Endodermal cell (in vitro differentiated cells): Measurements from ENCODE around the gene PRKCZ. TPM values are rescaled to one million over a fixed set of nuclear protein-coding genes. Genes with fewer than 3 reads are reported as not detected.
"Not testable (repeated sequence)": the region's sequence is repeated elsewhere in the genome, so short reads cannot be mapped to it uniquely, and the experiment has no call there.

ENCODE experiments used
- DNase-seq: peaks from one replicate; pipeline ENCODE4 v3.0.0-alpha.2; 2017
- H3K27ac ChIP-seq: 2 replicates; pipeline ENCODE4 v1.5.1; 2013; ENCODE audit warnings: mild to moderate bottlenecking, low read depth, low read length, moderate library complexity
- H3K27me3 ChIP-seq: 2 replicates; pipeline ENCODE4 v1.6.1; 2013; ENCODE audit warnings: mild to moderate bottlenecking, low read length, moderate library complexity; ENCODE audit not compliant: insufficient read depth, control insufficient read depth, poor library complexity, severe bottlenecking
- H3K36me3 ChIP-seq: 2 replicates; pipeline ENCODE4 v1.7.0; 2013; ENCODE audit warnings: mild to moderate bottlenecking, low read length, moderate library complexity; ENCODE audit not compliant: control insufficient read depth, insufficient read depth
- H3K4me1 ChIP-seq: one replicate; pipeline ENCODE4 v1.7.0; 2013; ENCODE audit warnings: low read length; ENCODE audit not compliant: control insufficient read depth, insufficient read depth
- H3K4me3 ChIP-seq: 2 replicates; pipeline ENCODE4 v1.5.1; 2013; ENCODE audit warnings: mild to moderate bottlenecking, low read length, moderate library complexity
- H3K9ac ChIP-seq: 2 replicates; pipeline ENCODE4 v1.6.1; 2013; ENCODE audit warnings: mild to moderate bottlenecking, low read length, moderate library complexity; ENCODE audit not compliant: poor library complexity, severe bottlenecking; ENCODE audit errors: extremely low read depth
- H3K9me3 ChIP-seq: 2 replicates; pipeline ENCODE4 v1.6.1; 2013; ENCODE audit warnings: mild to moderate bottlenecking, low read length, moderate library complexity; ENCODE audit not compliant: control insufficient read depth
- H3K27ac Mint-ChIP-seq: 2 replicates; pipeline ENCODE4 v1.8.0; 2020; ENCODE audit warnings: mixed read lengths
- H3K27me3 Mint-ChIP-seq: 2 replicates; pipeline ENCODE4 v1.8.0; 2021; ENCODE audit warnings: mild to moderate bottlenecking, mixed read lengths; ENCODE audit not compliant: insufficient read depth
- H3K36me3 Mint-ChIP-seq: 2 replicates; pipeline ENCODE4 v1.8.0; 2020; ENCODE audit warnings: low read depth, mixed read lengths
- H3K4me1 Mint-ChIP-seq: 2 replicates; pipeline ENCODE4 v1.8.0; 2020; ENCODE audit warnings: mixed read lengths
- H3K4me3 Mint-ChIP-seq: 2 replicates; pipeline ENCODE4 v1.8.0; 2020; ENCODE audit warnings: mild to moderate bottlenecking, moderate library complexity, mixed read lengths
- H3K9me3 Mint-ChIP-seq: 2 replicates; pipeline ENCODE4 v1.8.0; 2020; ENCODE audit warnings: mild to moderate bottlenecking, mixed read lengths
- WGBS, 2 experiments: methylation state at CpG; one replicate each; pipeline versions ENCODE4 v1.1.5 to v1.1.7; 2013; ENCODE audit warnings: missing lambda C conversion rate in 2 of 2, mixed read lengths in 1 of 2; ENCODE audit not compliant: insufficient coverage in 1 of 2, insufficient read length in 1 of 2; 5-methylcytosine and 5-hydroxymethylcytosine counted together
- total RNA-seq, 2 donors: library from RNA; stranded (reverse); fragmentation: NEBNext Ultra II Directional in 1 of 2; extraction: Animal tissue kit (Norgen Biotek cat#: 25700) in 1 of 2; gene quantifications; 2 replicates in 1 of 2; 3 replicates in 1 of 2; pipeline ENCODE4 v1.2.1, GENCODE V29; 2021
- TF ChIP-seq, protein P1 (sequence below): fragments of 200-600 bp; sonication (generic); conservative IDR thresholded peaks from 2 replicates; pipeline ENCODE4 v1.5.0; 2021; ENCODE audit warnings: antibody characterized with exemption, mild to moderate bottlenecking

Gene PRKCZ
- total RNA-seq, 2 donors from 2014 or later = 49.9 to 68.5 TPM

DNA sequence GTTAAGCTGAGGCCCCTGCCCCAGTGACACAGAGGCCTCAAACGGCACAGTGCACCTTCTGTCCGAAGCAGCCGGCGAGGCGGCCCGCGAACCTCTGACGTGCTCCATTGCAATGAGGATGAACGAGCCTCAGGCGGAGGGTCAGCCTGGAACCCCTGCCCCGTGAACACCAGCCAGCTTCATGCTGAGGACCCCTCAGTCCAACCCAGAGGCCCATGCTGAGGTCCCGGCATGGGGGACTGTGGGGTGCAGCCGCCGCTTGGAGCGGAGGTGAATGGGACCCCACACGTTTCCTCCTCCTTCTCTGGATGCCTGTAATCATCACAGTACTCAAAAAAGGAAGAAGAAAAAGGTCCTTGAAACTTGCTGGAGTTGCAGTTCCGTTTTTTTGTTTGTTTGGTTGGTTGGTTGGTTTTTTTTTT is 62.1 kb downstream of the PRKCZ start:
- Mint-ChIP-seq H3K27me3 (no peaks in the 10 kb centered on the region), H3K36me3 (peaks cover 5% of the 10 kb centered on the region), H3K4me1 (peaks cover 16% of the 10 kb centered on the region), H3K4me3 (no peak overlapping the region), H3K9me3 (no peaks in the 10 kb centered on the region), H3K27ac (no peak overlapping the region)
- H3K36me3 ChIP-seq = no peaks in the 10 kb centered on the region
- no peaks in the 10 kb centered on the region for H3K27me3 ChIP-seq
- TF ChIP-seq, protein P1, sequence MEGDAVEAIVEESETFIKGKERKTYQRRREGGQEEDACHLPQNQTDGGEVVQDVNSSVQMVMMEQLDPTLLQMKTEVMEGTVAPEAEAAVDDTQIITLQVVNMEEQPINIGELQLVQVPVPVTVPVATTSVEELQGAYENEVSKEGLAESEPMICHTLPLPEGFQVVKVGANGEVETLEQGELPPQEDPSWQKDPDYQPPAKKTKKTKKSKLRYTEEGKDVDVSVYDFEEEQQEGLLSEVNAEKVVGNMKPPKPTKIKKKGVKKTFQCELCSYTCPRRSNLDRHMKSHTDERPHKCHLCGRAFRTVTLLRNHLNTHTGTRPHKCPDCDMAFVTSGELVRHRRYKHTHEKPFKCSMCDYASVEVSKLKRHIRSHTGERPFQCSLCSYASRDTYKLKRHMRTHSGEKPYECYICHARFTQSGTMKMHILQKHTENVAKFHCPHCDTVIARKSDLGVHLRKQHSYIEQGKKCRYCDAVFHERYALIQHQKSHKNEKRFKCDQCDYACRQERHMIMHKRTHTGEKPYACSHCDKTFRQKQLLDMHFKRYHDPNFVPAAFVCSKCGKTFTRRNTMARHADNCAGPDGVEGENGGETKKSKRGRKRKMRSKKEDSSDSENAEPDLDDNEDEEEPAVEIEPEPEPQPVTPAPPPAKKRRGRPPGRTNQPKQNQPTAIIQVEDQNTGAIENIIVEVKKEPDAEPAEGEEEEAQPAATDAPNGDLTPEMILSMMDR = no peak
- no peak for DNase-seq
- no peak overlapping the region for H3K4me3 ChIP-seq
- H3K4me1 ChIP-seq = no peaks in the 10 kb centered on the region
- WGBS, 2 experiments = 89 to 95% methylated on average over 12 to 17 of the region's 17 CpGs
- H3K27ac ChIP-seq = no peak overlapping the region
- no peaks in the 10 kb centered on the region for H3K9me3 ChIP-seq
- no peak overlapping the region for H3K9ac ChIP-seq

DNA sequence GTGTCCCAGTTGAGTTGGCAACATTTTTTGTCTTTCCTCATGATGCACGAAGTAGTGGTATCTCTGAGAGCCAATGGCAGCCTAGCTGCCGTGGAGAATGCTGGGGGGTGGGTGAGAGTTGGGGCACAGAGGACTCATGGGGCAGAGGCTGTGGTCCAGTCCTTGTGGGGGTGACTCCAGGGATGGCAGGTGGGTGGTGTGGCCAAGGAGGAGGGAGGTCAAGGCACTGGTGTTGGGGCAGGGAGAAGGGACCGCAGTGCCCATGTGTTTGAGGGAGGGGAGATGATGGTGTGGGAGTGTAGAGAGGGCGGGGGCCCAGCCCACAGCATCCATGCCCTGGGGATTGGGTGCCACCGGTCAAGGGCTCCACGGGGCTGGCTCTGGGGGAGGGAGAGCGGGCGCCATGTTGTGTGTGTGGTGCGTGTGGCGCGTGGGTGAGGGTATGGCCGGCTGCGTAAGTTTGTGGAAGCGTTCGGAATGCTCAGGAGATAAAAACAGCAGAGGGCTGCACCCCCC is 63.5 kb downstream of the PRKCZ start:
- H3K4me1 Mint-ChIP-seq = peaks cover 16% of the 10 kb centered on the region
- Histone ChIP-seq H3K36me3 (no peaks in the 10 kb centered on the region), H3K4me1 (no peaks in the 10 kb centered on the region), H3K4me3 (no peak overlapping the region), H3K27me3 (no peaks in the 10 kb centered on the region), H3K27ac (no peak overlapping the region), H3K9ac (no peak overlapping the region), H3K9me3 (no peaks in the 10 kb centered on the region)
- H3K4me3 Mint-ChIP-seq = no peak overlapping the region
- DNase-seq = no peak
- peaks cover 8% of the 10 kb centered on the region for H3K36me3 Mint-ChIP-seq
- H3K27me3 Mint-ChIP-seq = no peaks in the 10 kb centered on the region
- peaks cover 7% of the 10 kb centered on the region for H3K9me3 Mint-ChIP-seq
- 90 to 95% methylated on average over 7 to 15 of the region's 15 CpGs for WGBS, 2 experiments
- TF ChIP-seq, protein P1 = no peak
- H3K27ac Mint-ChIP-seq = no peak overlapping the region

DNA sequence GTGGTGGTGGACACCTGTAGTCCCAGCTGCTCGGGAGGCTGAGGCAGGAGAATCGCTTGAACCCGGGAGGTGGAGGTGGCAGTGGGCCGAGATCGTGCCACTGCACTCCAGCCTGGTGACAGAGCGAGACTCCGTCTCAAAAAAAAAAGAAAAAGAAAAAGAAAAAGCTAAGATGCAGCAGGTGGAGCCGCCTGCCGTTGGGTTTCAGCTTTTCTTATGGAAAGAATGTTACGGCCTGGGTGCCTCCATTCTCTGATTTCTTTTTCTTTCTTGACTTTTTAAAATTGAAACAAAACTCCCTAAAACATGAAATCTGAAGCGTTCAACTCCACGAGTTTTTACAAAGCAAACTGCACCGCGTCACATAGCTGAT is 64.4 kb downstream of the PRKCZ start:
- H3K4me3 Mint-ChIP-seq, DNase-seq, H3K27ac ChIP-seq, H3K27me3 Mint-ChIP-seq, H3K4me3 ChIP-seq, H3K36me3 ChIP-seq, H3K27me3 ChIP-seq, H3K4me1 ChIP-seq, H3K27ac Mint-ChIP-seq, H3K9ac ChIP-seq, H3K9me3 ChIP-seq: not testable (repeated sequence)
- Mint-ChIP-seq H3K4me1 (peaks cover 16% of the 10 kb centered on the region), H3K36me3 (peaks cover 12% of the 10 kb centered on the region), H3K9me3 (peaks cover 13% of the 10 kb centered on the region)
- 93 to 96% methylated on average over 14 of the region's 14 CpGs for WGBS, 2 experiments

DNA sequence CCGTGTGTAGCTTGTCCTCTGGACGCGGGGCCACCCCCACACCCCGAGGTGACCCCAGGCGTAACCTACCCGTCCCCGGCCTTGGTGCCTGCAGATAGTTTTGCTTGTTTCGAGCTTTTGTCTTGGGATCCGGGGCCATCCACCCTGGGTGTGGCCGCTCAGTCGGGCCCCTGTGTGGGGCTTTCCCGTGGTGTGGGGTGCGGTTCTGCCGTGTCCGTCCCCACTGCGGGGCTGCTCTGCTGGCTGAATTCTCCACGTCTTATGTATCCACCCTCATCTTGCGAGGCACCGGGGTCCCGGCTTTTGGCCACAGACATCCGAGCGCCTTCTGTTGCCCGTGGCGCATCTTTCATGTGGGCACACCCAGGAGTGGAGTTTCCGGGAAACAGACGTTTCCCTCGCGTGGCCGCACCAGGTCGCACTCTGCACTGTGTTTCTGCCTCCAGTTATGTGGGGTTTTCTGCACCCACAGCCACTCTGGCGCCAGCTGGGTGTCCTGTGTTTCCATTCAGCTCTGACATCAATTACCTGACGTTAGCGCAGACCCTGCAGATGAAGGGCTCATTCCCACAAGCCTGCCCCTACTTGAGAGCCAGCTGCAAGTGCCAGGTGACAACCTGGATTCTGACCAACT is 64.9 kb downstream of the PRKCZ start:
- Mint-ChIP-seq H3K4me3 (no peak overlapping the region), H3K27ac (no peak overlapping the region), H3K36me3 (peaks cover 16% of the 10 kb centered on the region), H3K27me3 (no peaks in the 10 kb centered on the region), H3K4me1 (peaks cover 16% of the 10 kb centered on the region), H3K9me3 (peaks cover 17% of the 10 kb centered on the region)
- Histone ChIP-seq H3K27ac (no peak overlapping the region), H3K4me1 (no peaks in the 10 kb centered on the region), H3K4me3 (no peak overlapping the region), H3K27me3 (no peaks in the 10 kb centered on the region), H3K9me3 (no peaks in the 10 kb centered on the region), H3K9ac (no peak overlapping the region), H3K36me3 (no peaks in the 10 kb centered on the region)
- TF ChIP-seq, protein P1 = no peak
- DNase-seq = no peak
- 91% methylated on average over 29 to 33 of the region's 33 CpGs for WGBS, 2 experiments
